ENCODE data around the gene SVIL. TPM values are rescaled to one million over a fixed set of nuclear protein-coding genes. Genes with fewer than 3 reads are reported as not detected.
A peak's percentile ranks its signal among the peaks of the same experiment; 100 is the strongest.

Gene SVIL
- total and polyA plus RNA-seq, 7 donors = 70.6 to 1,728 (median 792) TPM

DNA sequence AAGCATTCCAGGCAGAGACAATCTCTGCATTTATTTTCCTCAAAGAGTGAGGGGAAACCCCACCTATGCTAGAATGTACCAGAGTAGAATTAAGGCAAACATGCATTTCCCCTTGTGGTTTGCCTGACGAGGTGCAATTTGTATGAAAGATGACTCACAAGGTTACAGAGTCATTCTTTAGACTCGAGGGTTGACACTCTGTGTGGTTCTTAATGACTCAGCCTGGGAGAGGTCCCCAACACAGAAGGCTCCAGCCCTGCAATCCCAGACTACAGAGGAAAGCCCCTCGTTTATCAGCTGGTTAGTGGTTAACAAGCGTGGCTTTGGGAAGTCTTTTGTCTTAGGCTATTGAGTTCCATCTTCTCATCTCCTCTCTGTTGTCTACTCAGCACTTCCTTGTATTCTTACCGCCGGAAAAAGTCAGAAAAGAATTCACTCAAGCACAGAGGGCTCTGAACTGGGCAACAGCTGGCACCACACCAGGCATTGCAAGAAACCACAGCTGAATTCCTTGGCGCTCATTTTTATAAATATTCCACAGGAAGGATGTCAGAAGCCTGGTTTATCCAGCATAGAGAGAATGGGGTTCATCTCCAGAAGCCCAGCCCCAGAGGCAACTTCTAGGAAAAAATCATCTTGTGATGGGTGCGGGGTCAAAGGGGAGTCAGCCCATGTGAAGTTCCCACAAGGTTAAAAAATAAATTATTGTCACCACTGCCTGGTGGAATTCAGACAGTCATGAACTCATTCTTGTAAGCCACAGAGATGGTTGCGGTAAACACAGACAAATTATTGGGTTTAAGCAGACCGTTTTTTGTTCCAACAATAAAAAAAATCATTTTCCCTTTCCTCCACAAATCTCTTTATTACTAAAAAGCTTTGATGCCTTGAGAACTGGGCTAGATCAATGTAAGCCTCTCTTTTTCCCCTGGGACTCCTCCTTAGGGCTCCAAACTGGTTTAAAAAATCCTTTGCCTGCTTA lies 24.5 kb upstream of the SVIL start:
- TF ChIP-seq CTCF (IDR thresholded peaks at IDR 0.05) = peak; percentile 39
- Histone ChIP-seq H3K9me3 (no peaks in the 10 kb centered on the region), H3K4me3 (peak overlapping the region; percentile 2), H3K4me1 (peaks cover 47% of the 10 kb centered on the region), H3K36me3 (ENCODE audit: insufficient read depth in 1 of 2, low read depth in 1 of 2) (peaks cover 0 to 36% of the 10 kb centered on the region in 2 donors), H3K27me3 (ENCODE audit: insufficient read depth in 3 of 3, low read length in 2 of 3) (no peaks in the 10 kb centered on the region), H3K27ac (peak overlapping the region; percentile 85)
- ATAC-seq (peak; percentile 89 to 96 (median 92)), DNase-seq (peak; percentile 63)
- 30 to 40% (median 31%) methylated on average over 10 of the region's 10 CpGs for WGBS, 3 donors
- intact Hi-C loops (cut with DNase I) = no loop called here

- 51 to 68% (median 51%) methylated on average over 9 of the region's 9 CpGs for WGBS, 3 donors
- no peak for TF ChIP-seq CTCF (IDR thresholded peaks at IDR 0.05)
- intact Hi-C loops (cut with DNase I) = no loop called here
- no peak overlapping the region for H3K4me3 ChIP-seq
- H3K9me3 ChIP-seq = no peaks in the 10 kb centered on the region
- peaks cover 48% of the 10 kb centered on the region for H3K4me1 ChIP-seq
- peaks cover 0 to 48% of the 10 kb centered on the region in 2 donors for H3K36me3 ChIP-seq (ENCODE audit: insufficient read depth in 1 of 2, low read depth in 1 of 2)
- ATAC-seq (no peak), DNase-seq (no peak)
- H3K27me3 ChIP-seq (ENCODE audit: insufficient read depth in 3 of 3, low read length in 2 of 3) = no peaks in the 10 kb centered on the region
- peak overlapping the region; percentile 85 for H3K27ac ChIP-seq
Measured at GRCh38 chr10:29657719-29658274, 23.0 kb upstream of the SVIL start.

GRCh38 chr10:29656451-29656992 lies 21.8 kb upstream of the SVIL start:
- Histone ChIP-seq H3K4me3 (no peak overlapping the region), H3K27ac (peak overlapping the region; percentile 85), H3K9me3 (no peaks in the 10 kb centered on the region), H3K4me1 (peaks cover 45% of the 10 kb centered on the region), H3K36me3 (ENCODE audit: insufficient read depth in 1 of 2, low read depth in 1 of 2) (peaks cover 0 to 48% of the 10 kb centered on the region in 2 donors), H3K27me3 (ENCODE audit: insufficient read depth in 3 of 3, low read length in 2 of 3) (no peaks in the 10 kb centered on the region)
- 83 to 96% (median 89%) methylated on average over 2 of the region's 2 CpGs for WGBS, 3 donors
- intact Hi-C loops (cut with DNase I) = no loop called here
- DNase-seq = no peak
- no peak for ATAC-seq
- no peak for TF ChIP-seq CTCF (IDR thresholded peaks at IDR 0.05)

- DNase-seq (no peak), ATAC-seq (no peak)
- intact Hi-C loops (cut with DNase I) = no loop called here
- TF ChIP-seq CTCF (IDR thresholded peaks at IDR 0.05) = no peak
- no peaks in the 10 kb centered on the region for H3K9me3 ChIP-seq
- H3K36me3 ChIP-seq (ENCODE audit: insufficient read depth in 1 of 2, low read depth in 1 of 2) = peaks cover 0 to 42% of the 10 kb centered on the region in 2 donors
- H3K27me3 ChIP-seq (ENCODE audit: insufficient read depth in 3 of 3, low read length in 2 of 3) = no peaks in the 10 kb centered on the region
- peak overlapping the region; percentile 39 for H3K27ac ChIP-seq
- WGBS, 3 donors = 95 to 96% (median 96%) methylated on average over 2 of the region's 2 CpGs
- no peak overlapping the region for H3K4me3 ChIP-seq
- peaks cover 34% of the 10 kb centered on the region for H3K4me1 ChIP-seq
Measured at GRCh38 chr10:29652192-29652591, 17.4 kb upstream of the SVIL start.

Data from psoas muscle (tissue), 8 donors.